Measurements from ENCODE around the gene GALT.

The GALT gene

DNA sequence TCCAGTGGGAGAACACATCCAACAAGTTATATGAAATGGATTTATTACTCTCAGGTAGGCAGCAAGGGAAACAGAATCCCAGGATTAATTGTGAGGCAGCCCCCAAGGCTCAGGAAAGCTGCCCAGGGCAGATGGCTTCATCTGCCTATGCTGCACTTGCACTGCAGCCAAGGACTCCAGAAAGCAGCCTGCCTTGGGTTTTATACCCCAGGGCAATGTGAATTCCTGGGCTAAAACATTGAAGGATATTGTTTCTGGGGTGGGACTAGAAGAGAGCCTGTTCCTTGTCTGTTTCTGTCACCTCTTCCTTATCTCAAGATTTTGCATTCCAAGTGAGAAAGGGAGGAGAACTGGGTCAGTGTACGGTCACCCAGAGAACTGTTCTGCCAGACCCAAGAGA lies 24.8 kb downstream of the GALT start:
- TF ChIP-seq, protein P1, sequence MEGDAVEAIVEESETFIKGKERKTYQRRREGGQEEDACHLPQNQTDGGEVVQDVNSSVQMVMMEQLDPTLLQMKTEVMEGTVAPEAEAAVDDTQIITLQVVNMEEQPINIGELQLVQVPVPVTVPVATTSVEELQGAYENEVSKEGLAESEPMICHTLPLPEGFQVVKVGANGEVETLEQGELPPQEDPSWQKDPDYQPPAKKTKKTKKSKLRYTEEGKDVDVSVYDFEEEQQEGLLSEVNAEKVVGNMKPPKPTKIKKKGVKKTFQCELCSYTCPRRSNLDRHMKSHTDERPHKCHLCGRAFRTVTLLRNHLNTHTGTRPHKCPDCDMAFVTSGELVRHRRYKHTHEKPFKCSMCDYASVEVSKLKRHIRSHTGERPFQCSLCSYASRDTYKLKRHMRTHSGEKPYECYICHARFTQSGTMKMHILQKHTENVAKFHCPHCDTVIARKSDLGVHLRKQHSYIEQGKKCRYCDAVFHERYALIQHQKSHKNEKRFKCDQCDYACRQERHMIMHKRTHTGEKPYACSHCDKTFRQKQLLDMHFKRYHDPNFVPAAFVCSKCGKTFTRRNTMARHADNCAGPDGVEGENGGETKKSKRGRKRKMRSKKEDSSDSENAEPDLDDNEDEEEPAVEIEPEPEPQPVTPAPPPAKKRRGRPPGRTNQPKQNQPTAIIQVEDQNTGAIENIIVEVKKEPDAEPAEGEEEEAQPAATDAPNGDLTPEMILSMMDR (IDR thresholded peaks at IDR 0.05): no peak
- H3K4me3 ChIP-seq (ENCODE audit: low read depth in 1 of 2, low read length in 1 of 2): no peak overlapping the region
- no peaks in the 10 kb centered on the region for H3K27me3 ChIP-seq
- no peak overlapping the region for H3K27ac ChIP-seq
- H3K36me3 ChIP-seq: peaks cover 8% of the 10 kb centered on the region
- peaks cover 0 to 2% of the 10 kb centered on the region in 2 experiments for H3K4me1 ChIP-seq (ENCODE audit: control insufficient read depth in 1 of 2, insufficient read depth in 1 of 2, low read depth in 1 of 2, low read length in 1 of 2)
- no peaks in the 10 kb centered on the region for H3K9me3 ChIP-seq

DNA sequence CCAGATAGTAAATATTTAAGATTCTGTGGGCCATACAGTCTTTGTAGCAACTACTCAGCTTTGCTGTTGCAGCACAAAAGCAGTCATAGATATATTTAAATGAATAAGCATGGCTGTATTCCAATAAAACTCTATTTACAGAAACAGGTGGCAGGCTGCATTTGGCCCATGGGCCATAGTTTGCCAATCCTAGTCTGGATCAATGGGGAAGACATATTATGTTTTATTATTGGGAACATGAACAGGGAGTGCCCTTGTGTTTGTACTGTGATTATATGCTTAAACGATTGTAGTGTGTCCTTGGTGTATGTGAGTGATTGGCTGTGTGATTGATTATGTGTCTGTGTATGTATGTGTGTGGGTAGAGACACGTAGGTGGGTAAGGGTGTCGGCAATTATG lies 28.0 kb downstream of the GALT start:
- H3K27me3 ChIP-seq: no peaks in the 10 kb centered on the region

DNA sequence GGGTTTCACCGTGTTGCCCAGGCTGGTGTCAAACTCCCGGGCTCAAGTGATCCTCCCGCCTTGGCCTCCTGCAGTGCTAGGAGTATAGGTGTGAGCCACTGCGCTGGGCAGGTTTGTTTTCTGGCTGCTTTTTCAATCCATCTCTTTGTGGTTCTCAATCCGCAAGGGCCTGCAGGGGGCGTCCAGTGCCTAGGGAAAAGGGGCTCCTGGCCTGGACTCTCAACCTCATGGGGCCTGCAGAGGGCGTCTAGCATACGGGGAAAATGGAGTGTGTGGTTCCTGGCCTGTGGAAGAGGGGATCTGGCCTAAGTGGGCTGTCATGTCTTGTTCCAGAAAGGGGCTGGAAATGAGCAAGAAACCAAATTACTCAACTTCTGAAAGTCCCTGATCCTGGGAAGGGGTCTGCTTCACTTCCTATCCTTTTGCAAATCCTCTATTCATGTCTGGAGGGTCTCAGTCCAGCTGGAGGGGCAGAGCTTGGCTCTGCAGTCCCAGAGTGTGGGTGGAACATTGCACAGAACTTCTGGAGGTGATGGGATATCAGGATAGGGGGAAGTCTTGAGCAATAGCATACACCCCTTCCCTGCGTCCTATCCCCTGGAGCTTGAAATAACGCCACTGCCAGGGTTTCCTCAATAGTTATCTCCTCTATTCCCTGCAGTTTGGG lies 28.7 kb downstream of the GALT start:
- no peaks in the 10 kb centered on the region for H3K27me3 ChIP-seq
- H3K27ac ChIP-seq: no peak overlapping the region
- no peak overlapping the region for H3K4me3 ChIP-seq (ENCODE audit: low read depth in 1 of 2, low read length in 1 of 2)
- no peaks in the 10 kb centered on the region for H3K36me3 ChIP-seq
- TF ChIP-seq, protein P1 (IDR thresholded peaks at IDR 0.05): no peak
- no peaks in the 10 kb centered on the region for H3K9me3 ChIP-seq
- no peaks in the 10 kb centered on the region for H3K4me1 ChIP-seq (ENCODE audit: control insufficient read depth in 1 of 2, insufficient read depth in 1 of 2, low read depth in 1 of 2, low read length in 1 of 2)

More for the DNA sequence above, 28.0 kb downstream of the GALT start:
- Histone ChIP-seq H3K4me1 (ENCODE audit: control insufficient read depth in 1 of 2, insufficient read depth in 1 of 2, low read depth in 1 of 2, low read length in 1 of 2) (no peaks in the 10 kb centered on the region), H3K4me3 (ENCODE audit: low read depth in 1 of 2, low read length in 1 of 2) (no peak overlapping the region), H3K9me3 (no peaks in the 10 kb centered on the region), H3K36me3 (peaks cover 5% of the 10 kb centered on the region), H3K27ac (no peak overlapping the region)
- TF ChIP-seq, protein P1 (IDR thresholded peaks at IDR 0.05): no peak

DNA sequence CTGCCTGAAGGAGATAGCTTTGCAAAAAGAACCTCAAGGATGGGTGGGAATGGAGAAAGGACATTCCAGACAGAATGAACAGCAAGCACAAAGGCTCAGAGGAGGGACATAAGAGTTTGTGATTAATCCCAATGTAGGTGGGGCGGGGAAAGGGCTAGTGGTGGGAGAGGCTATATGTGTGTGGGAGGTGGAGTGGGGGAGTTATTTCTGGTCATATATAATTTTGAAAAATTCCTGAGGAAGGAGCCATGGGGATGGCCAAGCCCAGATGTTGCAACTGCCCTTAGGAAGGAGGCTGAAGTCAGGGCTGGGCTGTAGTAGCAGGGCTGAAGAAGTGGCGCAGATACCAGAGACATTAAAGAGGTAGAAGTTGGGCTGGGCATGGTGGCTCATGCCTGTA lies 29.4 kb downstream of the GALT start:
- H3K27ac ChIP-seq: no peak overlapping the region
- no peaks in the 10 kb centered on the region for H3K9me3 ChIP-seq
- no peaks in the 10 kb centered on the region for H3K4me1 ChIP-seq (ENCODE audit: control insufficient read depth in 1 of 2, insufficient read depth in 1 of 2, low read depth in 1 of 2, low read length in 1 of 2)
- TF ChIP-seq, protein P1 (IDR thresholded peaks at IDR 0.05): no peak
- H3K27me3 ChIP-seq: no peaks in the 10 kb centered on the region
- H3K36me3 ChIP-seq: no peaks in the 10 kb centered on the region
- H3K4me3 ChIP-seq (ENCODE audit: low read depth in 1 of 2, low read length in 1 of 2): no peak overlapping the region

- Histone ChIP-seq H3K4me3 (ENCODE audit: low read depth in 1 of 2, low read length in 1 of 2) (no peak overlapping the region), H3K9me3 (no peaks in the 10 kb centered on the region), H3K27ac (no peak overlapping the region), H3K36me3 (peaks cover 7% of the 10 kb centered on the region), H3K27me3 (no peaks in the 10 kb centered on the region), H3K4me1 (ENCODE audit: control insufficient read depth in 1 of 2, insufficient read depth in 1 of 2, low read depth in 1 of 2, low read length in 1 of 2) (no peaks in the 10 kb centered on the region)
- TF ChIP-seq, protein P1 (IDR thresholded peaks at IDR 0.05): no peak
These were observed 37.7 kb downstream of the GALT start for GRCh38 chr9:34684145-34684544.
